ENCODE data around the gene PAEP.

PAEP gene

GRCh38 chr9:135610290-135611141 lies 49.0 kb downstream of the PAEP start:
- H3K27me3 ChIP-seq (ENCODE audit: low read length) = no peaks in the 10 kb centered on the region
- no peaks in the 10 kb centered on the region for H3K9me2 ChIP-seq (replicated peaks; ENCODE audit: insufficient read depth, low read length)
- H3K79me2 ChIP-seq (ENCODE audit: insufficient read depth, low read length) = no peaks in the 10 kb centered on the region
- H3K27ac ChIP-seq (ENCODE audit: low read depth, low read length) = no peak overlapping the region
- H3K4me3 ChIP-seq (ENCODE audit: insufficient read depth, low read length, poor library complexity, severe bottlenecking) = no peak overlapping the region
- no peak overlapping the region for H2AFZ ChIP-seq (ENCODE audit: low read depth, low read length, severe bottlenecking)
- H3K9ac ChIP-seq (ENCODE audit: low read length) = no peak overlapping the region
- no peaks in the 10 kb centered on the region for H3K36me3 ChIP-seq (ENCODE audit: low read length)
- no peaks in the 10 kb centered on the region for H3F3A ChIP-seq (ENCODE audit: insufficient read depth)
- H4K20me1 ChIP-seq (ENCODE audit: low read depth, low read length) = no peaks in the 10 kb centered on the region
- no peak overlapping the region for H3K4me2 ChIP-seq (ENCODE audit: low read depth, low read length, poor library complexity, severe bottlenecking)
- TF ChIP-seq CTCF (IDR thresholded peaks at IDR 0.05; ENCODE audit: insufficient read depth, low read length, poor library complexity, severe bottlenecking) (no peak), EZH2phosphoT487 (conservative IDR thresholded peaks at IDR 0.05; ENCODE audit: low read length) (no peak)
- H3K9me3 ChIP-seq (ENCODE audit: insufficient read depth, low read length) = no peaks in the 10 kb centered on the region

GRCh38 chr9:135611142-135611874 lies 49.8 kb downstream of the PAEP start:
- TF ChIP-seq CTCF (IDR thresholded peaks at IDR 0.05; ENCODE audit: insufficient read depth, low read length, poor library complexity, severe bottlenecking) = no peak
- TF ChIP-seq EZH2phosphoT487 (conservative IDR thresholded peaks at IDR 0.05; ENCODE audit: low read length) = no peak
- Histone ChIP-seq H3K79me2 (ENCODE audit: insufficient read depth, low read length) (no peaks in the 10 kb centered on the region), H3K4me2 (ENCODE audit: low read depth, low read length, poor library complexity, severe bottlenecking) (no peak overlapping the region), H3K27me3 (ENCODE audit: low read length) (no peaks in the 10 kb centered on the region), H3K9me3 (ENCODE audit: insufficient read depth, low read length) (no peaks in the 10 kb centered on the region), H3F3A (ENCODE audit: insufficient read depth) (no peaks in the 10 kb centered on the region), H3K36me3 (ENCODE audit: low read length) (no peaks in the 10 kb centered on the region), H3K4me3 (ENCODE audit: insufficient read depth, low read length, poor library complexity, severe bottlenecking) (no peak overlapping the region), H3K9me2 (replicated peaks; ENCODE audit: insufficient read depth, low read length) (no peaks in the 10 kb centered on the region), H3K27ac (ENCODE audit: low read depth, low read length) (no peak overlapping the region), H3K9ac (ENCODE audit: low read length) (no peak overlapping the region), H2AFZ (ENCODE audit: low read depth, low read length, severe bottlenecking) (no peak overlapping the region), H4K20me1 (ENCODE audit: low read depth, low read length) (no peaks in the 10 kb centered on the region)

- Histone ChIP-seq H3K36me3 (ENCODE audit: low read length) (no peaks in the 10 kb centered on the region), H3K4me3 (ENCODE audit: insufficient read depth, low read length, poor library complexity, severe bottlenecking) (no peak overlapping the region), H3K27me3 (ENCODE audit: low read length) (no peaks in the 10 kb centered on the region), H4K20me1 (ENCODE audit: low read depth, low read length) (no peaks in the 10 kb centered on the region), H3K9ac (ENCODE audit: low read length) (no peak overlapping the region), H3F3A (ENCODE audit: insufficient read depth) (no peaks in the 10 kb centered on the region), H2AFZ (ENCODE audit: low read depth, low read length, severe bottlenecking) (no peak overlapping the region), H3K79me2 (ENCODE audit: insufficient read depth, low read length) (no peaks in the 10 kb centered on the region), H3K9me2 (replicated peaks; ENCODE audit: insufficient read depth, low read length) (no peaks in the 10 kb centered on the region), H3K27ac (ENCODE audit: low read depth, low read length) (no peak overlapping the region), H3K4me2 (ENCODE audit: low read depth, low read length, poor library complexity, severe bottlenecking) (no peak overlapping the region), H3K9me3 (ENCODE audit: insufficient read depth, low read length) (no peaks in the 10 kb centered on the region)
- TF ChIP-seq CTCF (IDR thresholded peaks at IDR 0.05; ENCODE audit: insufficient read depth, low read length, poor library complexity, severe bottlenecking) (no peak), EZH2phosphoT487 (conservative IDR thresholded peaks at IDR 0.05; ENCODE audit: low read length) (no peak)
Measured at GRCh38 chr9:135611875-135612209, 50.3 kb downstream of the PAEP start.

All from SU-DHL-6 (cell line).